ENCODE results near the gene TNNT3. TPM values are rescaled to one million over a fixed set of nuclear protein-coding genes. Genes with fewer than 3 reads are reported as not detected.

TNNT3 gene
- total RNA-seq, 1 donor from 2014 or later, result not detected

- Mint-ChIP-seq H3K9me3 (ENCODE audit: unreplicated experiment) (no peaks in the 10 kb centered on the region), H3K36me3 (ENCODE audit: low read depth, unreplicated experiment) (no peaks in the 10 kb centered on the region), H3K4me3 (ENCODE audit: unreplicated experiment) (no peak overlapping the region), H3K27me3 (ENCODE audit: unreplicated experiment) (peaks cover 1% of the 10 kb centered on the region), H3K27ac (ENCODE audit: unreplicated experiment) (no peak overlapping the region), H3K4me1 (ENCODE audit: unreplicated experiment) (peaks cover 17% of the 10 kb centered on the region)
- DNase-seq (ENCODE audit: low spot score), result no peak
- TF ChIP-seq CTCF (IDR thresholded peaks at IDR 0.05; ENCODE audit: unreplicated experiment), result no peak
Measured at GRCh38 chr11:1906611-1907423, 12.7 kb upstream of the TNNT3 start.

- peaks cover 1% of the 10 kb centered on the region for H3K27me3 Mint-ChIP-seq (ENCODE audit: unreplicated experiment)
- no peak overlapping the region for H3K4me3 Mint-ChIP-seq (ENCODE audit: unreplicated experiment)
- peaks cover 17% of the 10 kb centered on the region for H3K4me1 Mint-ChIP-seq (ENCODE audit: unreplicated experiment)
- DNase-seq (ENCODE audit: low spot score), result no peak
- peak overlapping the region; percentile 20 for H3K27ac Mint-ChIP-seq (ENCODE audit: unreplicated experiment)
- no peaks in the 10 kb centered on the region for H3K36me3 Mint-ChIP-seq (ENCODE audit: low read depth, unreplicated experiment)
- H3K9me3 Mint-ChIP-seq (ENCODE audit: unreplicated experiment), result no peaks in the 10 kb centered on the region
- TF ChIP-seq CTCF (IDR thresholded peaks at IDR 0.05; ENCODE audit: unreplicated experiment), result no peak
Measured at GRCh38 chr11:1908618-1909017, 10.9 kb upstream of the TNNT3 start.

- DNase-seq (ENCODE audit: low spot score), result no peak
- H3K4me1 Mint-ChIP-seq (ENCODE audit: unreplicated experiment), result peaks cover 18% of the 10 kb centered on the region
- no peak for TF ChIP-seq CTCF (IDR thresholded peaks at IDR 0.05; ENCODE audit: unreplicated experiment)
- H3K27ac Mint-ChIP-seq (ENCODE audit: unreplicated experiment), result no peak overlapping the region
- no peaks in the 10 kb centered on the region for H3K9me3 Mint-ChIP-seq (ENCODE audit: unreplicated experiment)
- H3K4me3 Mint-ChIP-seq (ENCODE audit: unreplicated experiment), result no peak overlapping the region
- H3K27me3 Mint-ChIP-seq (ENCODE audit: unreplicated experiment), result peaks cover 1% of the 10 kb centered on the region
- peaks cover 4% of the 10 kb centered on the region for H3K36me3 Mint-ChIP-seq (ENCODE audit: low read depth, unreplicated experiment)
Measured at GRCh38 chr11:1909524-1909923, 10.0 kb upstream of the TNNT3 start.

- H3K4me1 Mint-ChIP-seq (ENCODE audit: unreplicated experiment), result peaks cover 11% of the 10 kb centered on the region
- no peak overlapping the region for H3K27ac Mint-ChIP-seq (ENCODE audit: unreplicated experiment)
- no peaks in the 10 kb centered on the region for H3K9me3 Mint-ChIP-seq (ENCODE audit: unreplicated experiment)
Measured at GRCh38 chr11:1912289-1912878, 7.1 kb upstream of the TNNT3 start.

More at GRCh38 chr11:1912289-1912878, 7.1 kb upstream of the TNNT3 start:
- H3K4me3 Mint-ChIP-seq (ENCODE audit: unreplicated experiment), result no peak overlapping the region
- H3K27me3 Mint-ChIP-seq (ENCODE audit: unreplicated experiment), result peaks cover 8% of the 10 kb centered on the region
- peaks cover 12% of the 10 kb centered on the region for H3K36me3 Mint-ChIP-seq (ENCODE audit: low read depth, unreplicated experiment)
- TF ChIP-seq CTCF (IDR thresholded peaks at IDR 0.05; ENCODE audit: unreplicated experiment), result no peak
- no peak for DNase-seq (ENCODE audit: low spot score)

Data from endothelial cell (in vitro differentiated cells).